ENCODE results near the gene JDP2.

Gene JDP2

GRCh38 chr14:75519394-75519793, 91.6 kb downstream of the JDP2 start:
- Histone ChIP-seq H3F3A (ENCODE audit: insufficient read depth, low read length) (no peaks in the 10 kb centered on the region), H3K4me1 (ENCODE audit: insufficient read depth, low read length, severe bottlenecking) (peaks cover 28% of the 10 kb centered on the region), H4K20me1 (ENCODE audit: insufficient read depth, low read length) (no peaks in the 10 kb centered on the region), H3K9me3 (ENCODE audit: low read length) (no peaks in the 10 kb centered on the region), H3K36me3 (ENCODE audit: insufficient read depth, low read length) (no peaks in the 10 kb centered on the region), H3K4me3 (ENCODE audit: low read depth, low read length, poor library complexity, severe bottlenecking) (no peak overlapping the region), H3K79me2 (ENCODE audit: insufficient read depth, low read length) (no peaks in the 10 kb centered on the region), H3K9ac (ENCODE audit: low read length) (no peak overlapping the region), H3K9me2 (ENCODE audit: low read depth, low read length) (no peaks in the 10 kb centered on the region), H3K4me2 (ENCODE audit: low read length) (no peak overlapping the region), H2AFZ (ENCODE audit: low read length) (no peak overlapping the region), H3K27me3 (ENCODE audit: insufficient read depth, low read length) (no peaks in the 10 kb centered on the region; the same call in 1 of the 2 replicates), H3K27ac (ENCODE audit: low read depth, low read length, poor library complexity, severe bottlenecking) (no peak overlapping the region)
- no peak for TF ChIP-seq EZH2 (IDR thresholded peaks at IDR 0.05; ENCODE audit: borderline replicate concordance, low read length)

DNA sequence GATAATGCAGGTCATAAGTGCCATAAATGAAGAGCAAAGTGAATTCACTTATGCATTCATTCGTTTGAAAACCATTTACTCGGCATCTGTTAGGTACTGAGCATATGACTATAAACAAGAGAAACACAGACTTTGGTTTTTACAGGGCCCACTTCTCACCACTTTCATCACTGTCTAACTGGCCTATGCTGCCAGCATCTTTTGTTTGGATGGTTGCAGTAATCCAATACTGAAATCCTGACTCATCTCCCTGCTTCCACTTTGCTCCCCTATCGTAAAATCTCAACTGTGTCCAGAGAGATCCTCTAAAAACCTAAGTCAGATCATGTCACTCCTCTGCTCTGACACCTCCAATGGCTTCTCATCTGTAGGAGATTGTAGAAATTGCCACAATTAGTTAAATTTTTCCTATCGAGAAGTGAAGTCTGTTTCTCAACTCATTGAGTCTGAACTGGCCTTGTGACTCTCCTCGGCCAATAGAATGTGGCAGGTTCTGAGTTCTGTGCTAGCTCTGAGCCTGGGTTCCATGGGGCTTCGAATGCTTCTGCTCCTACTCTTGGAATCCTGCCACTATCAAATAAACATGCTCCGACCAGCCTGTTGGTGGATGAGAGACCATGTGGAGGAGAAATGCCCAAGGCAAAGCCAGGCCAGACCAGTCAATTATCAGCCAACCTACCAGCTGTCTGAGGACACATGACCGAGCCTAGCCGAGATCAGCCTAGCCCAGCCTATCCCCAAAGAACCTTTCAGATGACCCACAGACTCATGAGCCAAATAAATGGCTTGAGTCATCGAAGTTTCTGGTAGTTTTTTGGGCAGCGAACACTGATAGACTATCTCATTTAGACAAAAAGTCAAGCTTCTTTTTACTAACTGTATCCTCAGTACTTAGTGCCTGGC, 92.3 kb downstream of the JDP2 start:
- Histone ChIP-seq H3K9me2 (ENCODE audit: low read depth, low read length) (no peaks in the 10 kb centered on the region), H3F3A (ENCODE audit: insufficient read depth, low read length) (no peaks in the 10 kb centered on the region), H4K20me1 (ENCODE audit: insufficient read depth, low read length) (no peaks in the 10 kb centered on the region), H3K4me1 (ENCODE audit: insufficient read depth, low read length, severe bottlenecking) (peaks cover 21% of the 10 kb centered on the region), H2AFZ (ENCODE audit: low read length) (no peak overlapping the region), H3K4me3 (ENCODE audit: low read depth, low read length, poor library complexity, severe bottlenecking) (no peak overlapping the region), H3K4me2 (ENCODE audit: low read length) (no peak overlapping the region), H3K27me3 (ENCODE audit: insufficient read depth, low read length) (no peaks in the 10 kb centered on the region; the same call in 1 of the 2 replicates), H3K9ac (ENCODE audit: low read length) (no peak overlapping the region), H3K36me3 (ENCODE audit: insufficient read depth, low read length) (no peaks in the 10 kb centered on the region), H3K27ac (ENCODE audit: low read depth, low read length, poor library complexity, severe bottlenecking) (no peak overlapping the region), H3K79me2 (ENCODE audit: insufficient read depth, low read length) (no peaks in the 10 kb centered on the region), H3K9me3 (ENCODE audit: low read length) (no peaks in the 10 kb centered on the region)
- TF ChIP-seq EZH2 (IDR thresholded peaks at IDR 0.05; ENCODE audit: borderline replicate concordance, low read length) (no peak), CTCF (IDR thresholded peaks at IDR 0.05; ENCODE audit: low read length) (no peak)

DNA sequence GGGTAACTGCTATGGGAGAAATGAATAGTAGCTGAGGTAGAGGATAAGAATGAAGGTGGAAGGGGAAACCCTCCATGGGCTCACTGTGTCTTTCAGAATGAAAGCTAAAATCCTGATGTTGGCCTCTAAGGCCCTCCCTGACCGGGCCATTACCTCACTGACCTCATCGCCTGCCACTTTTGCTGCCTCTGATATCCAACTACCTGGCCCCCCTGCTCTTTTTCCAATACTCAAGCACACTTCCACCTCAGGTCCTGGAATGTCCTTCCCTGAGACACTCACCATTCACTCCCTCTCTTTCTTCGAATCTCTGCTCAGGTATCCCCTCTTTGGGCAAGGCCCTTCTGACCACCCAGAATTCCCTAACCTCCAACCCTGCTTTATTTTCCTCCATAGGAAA, 93.0 kb downstream of the JDP2 start:
- Histone ChIP-seq H3F3A (ENCODE audit: insufficient read depth, low read length) (no peaks in the 10 kb centered on the region), H4K20me1 (ENCODE audit: insufficient read depth, low read length) (no peaks in the 10 kb centered on the region), H3K9ac (ENCODE audit: low read length) (no peak overlapping the region), H3K4me1 (ENCODE audit: insufficient read depth, low read length, severe bottlenecking) (peaks cover 14% of the 10 kb centered on the region), H3K36me3 (ENCODE audit: insufficient read depth, low read length) (no peaks in the 10 kb centered on the region), H3K9me3 (ENCODE audit: low read length) (no peaks in the 10 kb centered on the region), H3K79me2 (ENCODE audit: insufficient read depth, low read length) (no peaks in the 10 kb centered on the region), H2AFZ (ENCODE audit: low read length) (no peak overlapping the region), H3K9me2 (ENCODE audit: low read depth, low read length) (no peaks in the 10 kb centered on the region), H3K27me3 (ENCODE audit: insufficient read depth, low read length) (no peaks in the 10 kb centered on the region; the same call in 1 of the 2 replicates), H3K4me3 (ENCODE audit: low read depth, low read length, poor library complexity, severe bottlenecking) (no peak overlapping the region), H3K4me2 (ENCODE audit: low read length) (no peak overlapping the region), H3K27ac (ENCODE audit: low read depth, low read length, poor library complexity, severe bottlenecking) (no peak overlapping the region)
- TF ChIP-seq CTCF (IDR thresholded peaks at IDR 0.05; ENCODE audit: low read length): no peak
- no peak for TF ChIP-seq EZH2 (IDR thresholded peaks at IDR 0.05; ENCODE audit: borderline replicate concordance, low read length)

Data from OCI-LY1 (cell line).